ENCODE results near the gene MGAT3. TPM values are rescaled to one million over a fixed set of nuclear protein-coding genes. Genes with fewer than 3 reads are reported as not detected.

MGAT3 gene
- total RNA-seq, 1 experiment from 2014 or later, result 0.20 TPM

GRCh38 chr22:39431216-39431801 lies 25.5 kb upstream of the MGAT3 start:
- H4K20me1 ChIP-seq (ENCODE audit: insufficient read depth), result no peaks in the 10 kb centered on the region
- no peaks in the 10 kb centered on the region for H3K79me2 ChIP-seq (ENCODE audit: insufficient read depth, low read length)
- H3K4me3 ChIP-seq (replicated peaks in 1 of 2; ENCODE audit: low read depth in 1 of 2, low read length in 2 of 2), result no peak overlapping the region
- peaks cover 10 to 11% of the 10 kb centered on the region in 2 experiments; a peak in 3 of 4 replicates for H3K4me1 ChIP-seq (ENCODE audit: control insufficient read depth in 1 of 2, insufficient read depth in 2 of 2, low read length in 2 of 2)
- H3K27ac ChIP-seq (ENCODE audit: low read depth, low read length), result no peak overlapping the region
- BruUV-seq (replicated peaks), result no TSS peak
- intact Hi-C loops (cut with micrococcal nuclease), result no loop called here
- DNase-seq (ENCODE audit: low read depth, low spot score) (no peak), ATAC-seq (no peak)
- H3K4me2 ChIP-seq (ENCODE audit: low read length), result no peak overlapping the region
- no peak overlapping the region for H3K9ac ChIP-seq (ENCODE audit: low read length)
- H3K36me3 ChIP-seq (ENCODE audit: control insufficient read depth in 1 of 2, insufficient read depth in 2 of 2, low read length in 2 of 2), result peaks cover 5 to 8% of the 10 kb centered on the region in 2 experiments; a peak in 2 of 4 replicates
- H3K9me2 ChIP-seq (ENCODE audit: insufficient read depth), result no peaks in the 10 kb centered on the region
- ChIA-PET RAD21 (ENCODE audit: low non-redundant PET in 1 of 2, low total read pairs in 2 of 2, uncharacterized antibody in 2 of 2, unreplicated experiment in 2 of 2) (no interaction called here), CTCF (no interaction called here), POLR2A (no interaction called here)
- no peaks in the 10 kb centered on the region for H3K9me3 ChIP-seq (ENCODE audit: control insufficient read depth in 1 of 2, insufficient read depth in 1 of 2, low read depth in 1 of 2, low read length in 2 of 2)
- H2AFZ ChIP-seq (ENCODE audit: low read depth, low read length, poor library complexity, severe bottlenecking), result no peak overlapping the region
- TF ChIP-seq EZH2 (IDR thresholded peaks at IDR 0.05) (no peak), SIN3A (IDR thresholded peaks at IDR 0.05; ENCODE audit: low read depth) (no peak), POLR2AphosphoS5 (IDR thresholded peaks at IDR 0.05; ENCODE audit: low read depth, low read length) (no peak), ELF1 (IDR thresholded peaks at IDR 0.05; ENCODE audit: borderline replicate concordance, low read depth) (no peak), REST (IDR thresholded peaks at IDR 0.05; ENCODE audit: low read depth) (no peak), EZH2phosphoT487 (IDR thresholded peaks at IDR 0.05; ENCODE audit: borderline replicate concordance) (no peak), ZFX (IDR thresholded peaks at IDR 0.05) (no peak), SP1 (IDR thresholded peaks at IDR 0.05; ENCODE audit: low read depth) (no peak), TCF7L2 (IDR thresholded peaks at IDR 0.05; ENCODE audit: borderline replicate concordance, extremely low read depth, insufficient read depth, insufficient read length) (no peak), CBX3 (IDR thresholded peaks at IDR 0.05; ENCODE audit: low read depth) (no peak), SRF (IDR thresholded peaks at IDR 0.05; ENCODE audit: low read depth) (no peak), JUND (IDR thresholded peaks at IDR 0.05) (no peak), FOSL1 (IDR thresholded peaks at IDR 0.05; ENCODE audit: low read depth) (no peak), RAD21 (IDR thresholded peaks at IDR 0.05; ENCODE audit: low read depth) (no peak), EGR1 (IDR thresholded peaks at IDR 0.05; ENCODE audit: low read depth) (no peak), CEBPB (IDR thresholded peaks at IDR 0.05; ENCODE audit: low read depth) (no peak)
- TF ChIP-seq, protein P1, sequence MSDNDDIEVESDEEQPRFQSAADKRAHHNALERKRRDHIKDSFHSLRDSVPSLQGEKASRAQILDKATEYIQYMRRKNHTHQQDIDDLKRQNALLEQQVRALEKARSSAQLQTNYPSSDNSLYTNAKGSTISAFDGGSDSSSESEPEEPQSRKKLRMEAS (IDR thresholded peaks at IDR 0.05), result no peak
- TF ChIP-seq, protein P2, sequence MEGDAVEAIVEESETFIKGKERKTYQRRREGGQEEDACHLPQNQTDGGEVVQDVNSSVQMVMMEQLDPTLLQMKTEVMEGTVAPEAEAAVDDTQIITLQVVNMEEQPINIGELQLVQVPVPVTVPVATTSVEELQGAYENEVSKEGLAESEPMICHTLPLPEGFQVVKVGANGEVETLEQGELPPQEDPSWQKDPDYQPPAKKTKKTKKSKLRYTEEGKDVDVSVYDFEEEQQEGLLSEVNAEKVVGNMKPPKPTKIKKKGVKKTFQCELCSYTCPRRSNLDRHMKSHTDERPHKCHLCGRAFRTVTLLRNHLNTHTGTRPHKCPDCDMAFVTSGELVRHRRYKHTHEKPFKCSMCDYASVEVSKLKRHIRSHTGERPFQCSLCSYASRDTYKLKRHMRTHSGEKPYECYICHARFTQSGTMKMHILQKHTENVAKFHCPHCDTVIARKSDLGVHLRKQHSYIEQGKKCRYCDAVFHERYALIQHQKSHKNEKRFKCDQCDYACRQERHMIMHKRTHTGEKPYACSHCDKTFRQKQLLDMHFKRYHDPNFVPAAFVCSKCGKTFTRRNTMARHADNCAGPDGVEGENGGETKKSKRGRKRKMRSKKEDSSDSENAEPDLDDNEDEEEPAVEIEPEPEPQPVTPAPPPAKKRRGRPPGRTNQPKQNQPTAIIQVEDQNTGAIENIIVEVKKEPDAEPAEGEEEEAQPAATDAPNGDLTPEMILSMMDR (IDR thresholded peaks at IDR 0.05 in 2 of 3, conservative IDR thresholded peaks at IDR 0.05 in 1 of 3; ENCODE audit: borderline replicate concordance in 1 of 3, insufficient read depth in 1 of 3, low read depth in 2 of 3, low read length in 2 of 3), result no peak
- TF ChIP-seq, protein P3, sequence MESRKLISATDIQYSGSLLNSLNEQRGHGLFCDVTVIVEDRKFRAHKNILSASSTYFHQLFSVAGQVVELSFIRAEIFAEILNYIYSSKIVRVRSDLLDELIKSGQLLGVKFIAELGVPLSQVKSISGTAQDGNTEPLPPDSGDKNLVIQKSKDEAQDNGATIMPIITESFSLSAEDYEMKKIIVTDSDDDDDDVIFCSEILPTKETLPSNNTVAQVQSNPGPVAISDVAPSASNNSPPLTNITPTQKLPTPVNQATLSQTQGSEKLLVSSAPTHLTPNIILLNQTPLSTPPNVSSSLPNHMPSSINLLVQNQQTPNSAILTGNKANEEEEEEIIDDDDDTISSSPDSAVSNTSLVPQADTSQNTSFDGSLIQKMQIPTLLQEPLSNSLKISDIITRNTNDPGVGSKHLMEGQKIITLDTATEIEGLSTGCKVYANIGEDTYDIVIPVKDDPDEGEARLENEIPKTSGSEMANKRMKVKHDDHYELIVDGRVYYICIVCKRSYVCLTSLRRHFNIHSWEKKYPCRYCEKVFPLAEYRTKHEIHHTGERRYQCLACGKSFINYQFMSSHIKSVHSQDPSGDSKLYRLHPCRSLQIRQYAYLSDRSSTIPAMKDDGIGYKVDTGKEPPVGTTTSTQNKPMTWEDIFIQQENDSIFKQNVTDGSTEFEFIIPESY (IDR thresholded peaks at IDR 0.05; ENCODE audit: extremely low read depth, insufficient replicate concordance, low read length), result no peak
- no peaks in the 10 kb centered on the region for H3K27me3 ChIP-seq (ENCODE audit: insufficient read depth, low read length)

All from HCT116 (cell line).